ENCODE results near the gene BLOC1S1. TPM values are rescaled to one million over a fixed set of nuclear protein-coding genes. Genes with fewer than 3 reads are reported as not detected.

BLOC1S1 gene
- 100 to 1,000 TPM in 1 of 2 donors, 10 to 100 TPM in 1; 87.3 to 115 TPM for total RNA-seq
- 100 to 1,000 TPM; 248 to 351 TPM for polyA plus RNA-seq
- long read RNA-seq, donor 1, transcript BLOC1S1-204 (3 exons, 1,229 nt), result minor isoform, 6 of 33 reads
- long read RNA-seq, donor 1, transcript BLOC1S1-203 (4 exons, 571 nt), result major isoform, 23 of 33 reads
- long read RNA-seq, donor 1, partial matches to known transcripts, result 0 of 33 reads
- long read RNA-seq, donor 1, other reads (novel, unspliced or antisense), result 3 of 33 reads
- long read RNA-seq, donor 2, transcript BLOC1S1-203 (4 exons, 571 nt), result major isoform, 17 of 24 reads
- long read RNA-seq, donor 2, partial matches to known transcripts, result 3 of 24 reads
- long read RNA-seq, donor 2, other reads (novel, unspliced or antisense), result 1 of 24 reads

DNA sequence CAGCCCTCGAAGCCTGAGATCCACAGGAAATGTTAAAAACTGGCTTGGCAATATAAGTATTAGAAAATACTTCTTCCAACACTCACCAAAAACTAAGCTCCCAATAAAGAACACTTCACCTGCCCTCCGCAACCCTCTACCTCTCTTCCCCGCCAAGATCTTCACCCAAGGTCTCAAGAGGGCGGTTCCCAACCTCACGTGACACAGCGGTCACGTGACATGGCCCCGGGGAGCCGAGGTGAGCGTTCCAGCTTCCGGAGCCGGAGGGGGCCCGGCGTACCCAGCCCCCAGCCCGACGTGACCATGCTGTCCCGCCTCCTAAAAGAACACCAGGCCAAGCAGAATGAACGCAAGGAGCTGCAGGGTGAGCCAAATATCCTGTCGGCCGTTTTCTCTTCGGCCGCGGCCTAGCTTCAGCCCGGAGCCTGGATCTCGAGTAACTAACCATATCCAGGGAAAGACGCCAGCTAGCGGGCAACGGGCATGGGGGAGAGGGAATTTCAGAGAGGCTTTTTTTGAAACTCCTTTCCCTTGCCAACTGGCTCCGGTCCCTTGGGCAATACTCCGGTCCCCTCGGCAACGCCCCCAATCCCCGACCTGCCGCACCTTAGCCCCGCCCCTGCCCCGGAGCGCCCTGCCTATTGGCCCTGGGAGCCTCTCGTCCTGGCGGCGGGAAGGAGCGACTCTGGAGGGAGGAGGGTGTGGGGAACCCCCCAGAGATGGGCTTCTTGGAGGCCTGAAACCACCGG lies at the start of gene BLOC1S1:
BLOC1S1 (plus strand) TSS at position 214 of the 749 bp plus-strand sequence; CDS start at position 220, 6 bp downstream.
- no peaks in the 10 kb centered on the region for H3K36me3 ChIP-seq (ENCODE audit: control insufficient read depth in 1 of 2, insufficient read depth in 2 of 2, low read length in 1 of 2)

GRCh38 chr12:55666508-55666907 lies 49.3 kb upstream of the BLOC1S1 start:
- H3K36me3 ChIP-seq (ENCODE audit: control insufficient read depth in 1 of 2, insufficient read depth in 2 of 2, low read length in 1 of 2), result no peaks in the 10 kb centered on the region

More for the DNA sequence above, at the start of gene BLOC1S1:
- WGBS, 2 donors, result 0% methylated on average over 41 to 42 of the region's 42 CpGs
- peaks cover 0 to 3% of the 10 kb centered on the region in 2 donors for H3K4me1 ChIP-seq (ENCODE audit: control insufficient read depth in 1 of 2, insufficient read depth in 2 of 2, low read length in 2 of 2)
- no peaks in the 10 kb centered on the region for H3K9me3 ChIP-seq (ENCODE audit: control insufficient read depth, low read length)
- DNase-seq (peak; percentile 95 to 98), ATAC-seq (ENCODE audit: low FRiP score) (peak; percentile 88)
- peak within 1 kb of the TSS; percentile 83 to 99 for H3K27ac ChIP-seq (ENCODE audit: low read depth in 1 of 2, low read length in 2 of 2)
- H3K27me3 ChIP-seq (ENCODE audit: control insufficient read depth in 1 of 2, insufficient read depth in 2 of 2, low read length in 1 of 2), result no peaks in the 10 kb centered on the region
- H3K4me3 ChIP-seq (ENCODE audit: low read length in 2 of 2), result peak within 1 kb of the TSS; percentile 29 to 94
- intact Hi-C loops (cut with DNase I), result no loop called here

GRCh38 chr12:55670276-55670675 lies 45.6 kb upstream of the BLOC1S1 start:
- intact Hi-C loops (cut with DNase I), result no loop called here
- no peak for ATAC-seq (ENCODE audit: low FRiP score)

More at GRCh38 chr12:55666508-55666907, 49.3 kb upstream of the BLOC1S1 start:
- Histone ChIP-seq H3K4me1 (ENCODE audit: control insufficient read depth in 1 of 2, insufficient read depth in 2 of 2, low read length in 2 of 2) (no peaks in the 10 kb centered on the region), H3K4me3 (ENCODE audit: low read length in 2 of 2) (no peak overlapping the region), H3K9me3 (ENCODE audit: control insufficient read depth, low read length) (no peaks in the 10 kb centered on the region), H3K27ac (ENCODE audit: low read depth in 1 of 2, low read length in 2 of 2) (no peak overlapping the region), H3K27me3 (ENCODE audit: control insufficient read depth in 1 of 2, insufficient read depth in 2 of 2, low read length in 1 of 2) (no peaks in the 10 kb centered on the region)
- intact Hi-C loops (cut with DNase I), result loop anchor here in 1 of 2 donors (10.0 kb wide), 1 partner anchor 138 kb away; no protein-coding TSS in a partner anchor
- ATAC-seq (ENCODE audit: low FRiP score), result no peak
- no peak for DNase-seq
- 78 to 81% methylated on average over 7 of the region's 7 CpGs for whole genome bisulfite sequencing, 2 donors

GRCh38 chr12:55671746-55672145 lies 44.1 kb upstream of the BLOC1S1 start:
- H3K9me3 ChIP-seq (ENCODE audit: control insufficient read depth, low read length), result no peaks in the 10 kb centered on the region
- 66% methylated on average over 4 of the region's 4 CpGs for WGBS, 2 donors
- no peaks in the 10 kb centered on the region for H3K36me3 ChIP-seq (ENCODE audit: control insufficient read depth in 1 of 2, insufficient read depth in 2 of 2, low read length in 1 of 2)
- intact Hi-C loops (cut with DNase I), result no loop called here
- H3K4me1 ChIP-seq (ENCODE audit: control insufficient read depth in 1 of 2, insufficient read depth in 2 of 2, low read length in 2 of 2), result no peaks in the 10 kb centered on the region
- no peak overlapping the region for H3K27ac ChIP-seq (ENCODE audit: low read depth in 1 of 2, low read length in 2 of 2)
- no peaks in the 10 kb centered on the region for H3K27me3 ChIP-seq (ENCODE audit: control insufficient read depth in 1 of 2, insufficient read depth in 2 of 2, low read length in 1 of 2)
- no peak overlapping the region for H3K4me3 ChIP-seq (ENCODE audit: low read length in 2 of 2)
- DNase-seq, result no peak
- ATAC-seq (ENCODE audit: low FRiP score), result no peak

More at GRCh38 chr12:55670276-55670675, 45.6 kb upstream of the BLOC1S1 start:
- DNase-seq, result no peak
- no peaks in the 10 kb centered on the region for H3K36me3 ChIP-seq (ENCODE audit: control insufficient read depth in 1 of 2, insufficient read depth in 2 of 2, low read length in 1 of 2)
- H3K27ac ChIP-seq (ENCODE audit: low read depth in 1 of 2, low read length in 2 of 2), result no peak overlapping the region
- no peaks in the 10 kb centered on the region for H3K9me3 ChIP-seq (ENCODE audit: control insufficient read depth, low read length)
- H3K4me3 ChIP-seq (ENCODE audit: low read length in 2 of 2), result no peak overlapping the region
- H3K4me1 ChIP-seq (ENCODE audit: control insufficient read depth in 1 of 2, insufficient read depth in 2 of 2, low read length in 2 of 2), result no peaks in the 10 kb centered on the region
- no peaks in the 10 kb centered on the region for H3K27me3 ChIP-seq (ENCODE audit: control insufficient read depth in 1 of 2, insufficient read depth in 2 of 2, low read length in 1 of 2)

- no peak overlapping the region for H3K4me3 ChIP-seq (ENCODE audit: low read length in 2 of 2)
- H3K9me3 ChIP-seq (ENCODE audit: control insufficient read depth, low read length), result no peaks in the 10 kb centered on the region
- no peak overlapping the region for H3K27ac ChIP-seq (ENCODE audit: low read depth in 1 of 2, low read length in 2 of 2)
- intact Hi-C loops (cut with DNase I), result no loop called here
- no peaks in the 10 kb centered on the region for H3K36me3 ChIP-seq (ENCODE audit: control insufficient read depth in 1 of 2, insufficient read depth in 2 of 2, low read length in 1 of 2)
- no peaks in the 10 kb centered on the region for H3K4me1 ChIP-seq (ENCODE audit: control insufficient read depth in 1 of 2, insufficient read depth in 2 of 2, low read length in 2 of 2)
- no peaks in the 10 kb centered on the region for H3K27me3 ChIP-seq (ENCODE audit: control insufficient read depth in 1 of 2, insufficient read depth in 2 of 2, low read length in 1 of 2)
- ATAC-seq (ENCODE audit: low FRiP score) (no peak), DNase-seq (no peak)
Observed at GRCh38 chr12:55673638-55674037, 42.2 kb upstream of the BLOC1S1 start.

DNA sequence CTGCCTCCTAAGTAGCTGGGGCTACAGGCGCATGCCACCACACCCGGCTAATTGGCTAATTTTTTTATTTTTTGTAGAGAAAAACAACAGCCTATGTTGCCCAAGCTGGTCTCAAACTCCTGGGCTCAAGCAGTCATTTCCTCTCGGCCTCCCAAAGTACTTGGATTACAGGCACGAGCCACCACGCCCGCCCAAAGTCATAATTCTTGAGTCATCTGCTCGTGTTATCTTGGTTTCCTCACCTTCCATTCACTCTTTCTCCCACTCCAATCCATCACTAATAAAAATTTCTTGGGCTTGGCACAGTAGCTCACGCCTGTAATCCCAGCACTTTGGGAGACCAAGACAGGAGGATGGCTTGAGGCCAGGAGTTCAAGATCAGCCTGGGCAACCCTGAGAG lies 40.2 kb upstream of the BLOC1S1 start:
- no peak overlapping the region for H3K4me3 ChIP-seq (ENCODE audit: low read length in 2 of 2)
- no peaks in the 10 kb centered on the region for H3K36me3 ChIP-seq (ENCODE audit: control insufficient read depth in 1 of 2, insufficient read depth in 2 of 2, low read length in 1 of 2)
- H3K4me1 ChIP-seq (ENCODE audit: control insufficient read depth in 1 of 2, insufficient read depth in 2 of 2, low read length in 2 of 2), result no peaks in the 10 kb centered on the region
- intact Hi-C loops (cut with DNase I), result no loop called here
- ATAC-seq (ENCODE audit: low FRiP score) (no peak), DNase-seq (peak in 1 of 2 donors; percentile 17)
- WGBS, 2 donors, result 90 to 91% methylated on average over 8 of the region's 8 CpGs
- no peak overlapping the region for H3K27ac ChIP-seq (ENCODE audit: low read depth in 1 of 2, low read length in 2 of 2)
- H3K27me3 ChIP-seq (ENCODE audit: control insufficient read depth in 1 of 2, insufficient read depth in 2 of 2, low read length in 1 of 2), result no peaks in the 10 kb centered on the region
- no peaks in the 10 kb centered on the region for H3K9me3 ChIP-seq (ENCODE audit: control insufficient read depth, low read length)

DNA sequence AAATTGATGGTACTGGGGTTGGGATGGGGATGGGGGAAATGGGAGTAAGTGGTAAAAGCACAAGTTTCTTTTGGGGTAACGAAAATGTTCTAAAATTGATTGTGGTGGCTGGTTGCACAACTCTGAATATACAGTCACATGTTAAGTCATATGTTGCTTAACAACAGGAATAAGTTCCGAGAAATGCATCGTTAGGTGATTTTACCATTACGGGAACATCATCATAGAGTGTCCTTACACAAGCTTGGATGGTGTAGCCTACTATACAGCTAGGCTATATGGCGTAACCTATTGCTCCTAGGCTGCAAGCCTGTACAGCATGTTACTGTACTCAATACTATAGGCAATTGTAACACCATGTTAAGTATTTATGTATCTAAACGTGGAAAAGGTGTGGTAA lies 39.1 kb upstream of the BLOC1S1 start:
- Histone ChIP-seq H3K4me1 (ENCODE audit: control insufficient read depth in 1 of 2, insufficient read depth in 2 of 2, low read length in 2 of 2) (no peaks in the 10 kb centered on the region), H3K4me3 (ENCODE audit: low read length in 2 of 2) (no peak overlapping the region), H3K27me3 (ENCODE audit: control insufficient read depth in 1 of 2, insufficient read depth in 2 of 2, low read length in 1 of 2) (no peaks in the 10 kb centered on the region), H3K9me3 (ENCODE audit: control insufficient read depth, low read length) (no peaks in the 10 kb centered on the region), H3K36me3 (ENCODE audit: control insufficient read depth in 1 of 2, insufficient read depth in 2 of 2, low read length in 1 of 2) (no peaks in the 10 kb centered on the region), H3K27ac (ENCODE audit: low read depth in 1 of 2, low read length in 2 of 2) (no peak overlapping the region)
- WGBS, 2 donors, result 73 to 92% methylated on average over 6 of the region's 6 CpGs
- ATAC-seq (ENCODE audit: low FRiP score) (no peak), DNase-seq (no peak)
- intact Hi-C loops (cut with DNase I), result no loop called here

DNA sequence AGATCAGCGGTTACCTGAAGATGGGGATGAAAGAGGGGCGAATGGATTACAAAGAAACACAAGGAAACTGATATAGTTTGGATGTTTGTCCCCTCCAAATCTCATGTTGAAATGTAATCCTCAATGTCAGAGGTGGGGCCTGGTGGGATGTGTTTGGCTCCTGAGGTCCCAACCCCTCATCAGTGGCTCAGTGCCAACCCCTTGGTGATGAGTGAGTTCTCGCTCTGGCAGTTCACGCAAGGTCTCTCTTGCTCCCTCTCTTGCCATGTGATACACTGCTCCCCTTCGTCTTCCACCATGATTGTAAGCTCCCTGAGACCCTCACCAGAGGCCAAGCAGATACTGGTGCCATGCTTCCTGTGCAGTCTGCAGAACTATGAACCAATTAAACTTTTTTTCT lies 36.2 kb upstream of the BLOC1S1 start:
- Histone ChIP-seq H3K9me3 (ENCODE audit: control insufficient read depth, low read length) (no peaks in the 10 kb centered on the region), H3K27me3 (ENCODE audit: control insufficient read depth in 1 of 2, insufficient read depth in 2 of 2, low read length in 1 of 2) (no peaks in the 10 kb centered on the region), H3K27ac (ENCODE audit: low read depth in 1 of 2, low read length in 2 of 2) (no peak overlapping the region), H3K4me3 (ENCODE audit: low read length in 2 of 2) (no peak overlapping the region), H3K4me1 (ENCODE audit: control insufficient read depth in 1 of 2, insufficient read depth in 2 of 2, low read length in 2 of 2) (no peaks in the 10 kb centered on the region), H3K36me3 (ENCODE audit: control insufficient read depth in 1 of 2, insufficient read depth in 2 of 2, low read length in 1 of 2) (no peaks in the 10 kb centered on the region)
- ATAC-seq (ENCODE audit: low FRiP score) (no peak), DNase-seq (peak in 1 of 2 donors; percentile 61)
- WGBS, 2 donors, result 94% methylated on average over 5 of the region's 5 CpGs
- intact Hi-C loops (cut with DNase I), result loop anchor here in 1 of 2 donors (2.0 kb wide), 2 partner anchors 41 to 57 kb away; partner anchors contain the start of gene RDH5

Data from aorta (tissue), 5 donors.